H1 (cell line): ENCODE data around the gene LMAN1. TPM values are rescaled to one million over a fixed set of nuclear protein-coding genes. Genes with fewer than 3 reads are reported as not detected.

Source experiments
- CTCF ChIA-PET: fragments of 300-600 bp; sonication (Branson Sonifier 250); formaldehyde crosslinking; loops from one replicate; lab custom pipeline; 2021; ENCODE audit not compliant: partially characterized antibody; lab: Charles Lee
- POLR2A ChIA-PET: fragments of 300-600 bp; sonication (Branson Sonifier 250); formaldehyde crosslinking; loops from one replicate; lab custom pipeline; 2021; ENCODE audit warnings: inconsistent platforms; ENCODE audit not compliant: partially characterized antibody; lab: Charles Lee
- DNase-seq, 2 experiments: peaks; one replicate each; pipeline versions ENCODE4 v3.0.0 to v3.0.0-alpha.2; 2010 to 2022; ENCODE audit warnings: low spot score in 2 of 2, low read depth in 1 of 2, mixed read lengths in 1 of 2
- FAIRE-seq: peaks from 2 replicates; lab custom pipeline; 2011; peaks lifted over from hg19 to GRCh38; lab: Jason Lieb, UNC
- H2AFZ ChIP-seq: 2 replicates; pipeline ENCODE4 v1.8.1; 2012; ENCODE audit warnings: low read length, inconsistent platforms
- H2AK5ac ChIP-seq: 2 replicates; pipeline ENCODE4 v1.6.1; 2013; ENCODE audit warnings: low read depth, low read length
- H2BK120ac ChIP-seq: replicated peaks from 2 replicates; pipeline ENCODE3; 2013; ENCODE audit warnings: low read depth, low read length, inconsistent platforms
- H2BK12ac ChIP-seq: 2 replicates; pipeline ENCODE4 v1.6.1; 2013; ENCODE audit warnings: low read depth, low read length
- H2BK15ac ChIP-seq: 2 replicates; pipeline ENCODE4 v1.6.1; 2013; ENCODE audit warnings: low read length
- H2BK20ac ChIP-seq: 2 replicates; pipeline ENCODE4 v1.6.1; 2013; ENCODE audit warnings: low read length
- H2BK5ac ChIP-seq: 2 replicates; pipeline ENCODE4 v1.6.1; 2013; ENCODE audit warnings: low read depth, low read length
- H3K14ac ChIP-seq: 2 replicates; pipeline ENCODE4 v1.6.1; 2013; ENCODE audit warnings: inconsistent platforms; ENCODE audit not compliant: insufficient read length
- H3K18ac ChIP-seq: 2 replicates; pipeline ENCODE4 v1.6.1; 2013; ENCODE audit warnings: low read length; ENCODE audit errors: extremely low read depth
- H3K23ac ChIP-seq: 2 replicates; pipeline ENCODE4 v1.6.1; 2013; ENCODE audit warnings: inconsistent platforms; ENCODE audit not compliant: insufficient read length
- H3K23me2 ChIP-seq: 2 replicates; pipeline ENCODE4 v1.6.1; 2013; ENCODE audit warnings: low read depth, low read length
- H3K27ac ChIP-seq: 2 replicates; pipeline ENCODE4 v1.6.1; 2011; ENCODE audit warnings: low read depth, low read length, inconsistent platforms
- H3K27me3 ChIP-seq, 4 experiments: replicated peaks in 1 of 4; 1 replicate in 1 of 4; 2 replicates in 3 of 4; pipeline versions ENCODE4 v1.6.1 to v1.8.1; 2011 to 2013; ENCODE audit warnings: low read length in 3 of 4, mild to moderate bottlenecking in 3 of 4, inconsistent platforms in 2 of 4, mixed read lengths in 2 of 4, moderate library complexity in 1 of 4; ENCODE audit not compliant: control insufficient read depth in 3 of 4, insufficient read depth in 3 of 4; ENCODE audit errors: extremely low read depth in 1 of 4
- H3K36me3 ChIP-seq, 4 experiments: 2 replicates each; pipeline versions ENCODE4 v1.6.1 to v1.8.1; 2011 to 2013; ENCODE audit warnings: mild to moderate bottlenecking in 4 of 4, low read length in 3 of 4, moderate library complexity in 2 of 4, control low read depth in 1 of 4, inconsistent platforms in 1 of 4; ENCODE audit not compliant: insufficient read depth in 4 of 4, control insufficient read depth in 2 of 4
- H3K4ac ChIP-seq: replicated peaks from 2 replicates; pipeline ENCODE3; 2013; ENCODE audit warnings: low read length, low read depth, mixed read lengths, inconsistent platforms; ENCODE audit not compliant: insufficient read length
- H3K4me1 ChIP-seq, 4 experiments: replicated peaks in 1 of 4; 1 replicate in 1 of 4; 2 replicates in 3 of 4; pipeline versions ENCODE4 v1.6.1 to v1.8.1; 2011 to 2013; ENCODE audit warnings: low read length in 3 of 4, inconsistent platforms in 2 of 4, mixed read lengths in 1 of 4; ENCODE audit not compliant: insufficient read depth in 4 of 4, control insufficient read depth in 3 of 4
- H3K4me2 ChIP-seq, 2 experiments: 2 replicates each; pipeline versions ENCODE4 v1.6.1 to v1.8.1; 2011 to 2013; ENCODE audit warnings: low read depth in 2 of 2, low read length in 2 of 2, control low read depth in 1 of 2, inconsistent platforms in 1 of 2, mild to moderate bottlenecking in 1 of 2; ENCODE audit not compliant: insufficient read depth in 1 of 2
- H3K4me3 ChIP-seq, 4 experiments: fragments of 200-600, 300-600 bp in 1 of 4; sonication (generic), shearing (Covaris generic), sonication (Bioruptor Twin) in 1 of 4; 2 replicates each; pipeline versions ENCODE4 v1.5.1 to v1.8.1; 2011 to 2016; ENCODE audit warnings: low read length in 4 of 4, low read depth in 3 of 4, control low read depth in 2 of 4, inconsistent platforms in 2 of 4, mild to moderate bottlenecking in 2 of 4, mixed read lengths in 1 of 4, moderate library complexity in 1 of 4; ENCODE audit not compliant: insufficient read depth in 2 of 4; ENCODE audit errors: extremely low read depth in 1 of 4
- H3K56ac ChIP-seq: replicated peaks from 2 replicates; pipeline ENCODE3; 2013; ENCODE audit warnings: low read depth, mild to moderate bottlenecking, mixed read lengths, low read length, inconsistent platforms; ENCODE audit not compliant: insufficient read length
- H3K79me1 ChIP-seq: 2 replicates; pipeline ENCODE4 v1.6.1; 2013; ENCODE audit warnings: low read depth, low read length, control low read depth
- H3K79me2 ChIP-seq, 2 experiments: 2 replicates each; pipeline versions ENCODE4 v1.6.1 to v1.8.1; 2012 to 2013; ENCODE audit warnings: low read length in 2 of 2, mild to moderate bottlenecking in 2 of 2, inconsistent platforms in 1 of 2; ENCODE audit not compliant: insufficient read depth in 2 of 2, control insufficient read depth in 1 of 2
- H3K9ac ChIP-seq, 4 experiments: replicated peaks in 1 of 4; 1 replicate in 1 of 4; 2 replicates in 3 of 4; pipeline versions ENCODE4 v1.6.1 to v1.8.1; 2011 to 2013; ENCODE audit warnings: low read depth in 3 of 4, low read length in 3 of 4, control low read depth in 2 of 4, mild to moderate bottlenecking in 2 of 4, moderate library complexity in 2 of 4, inconsistent platforms in 1 of 4; ENCODE audit errors: extremely low read depth in 1 of 4
- H3K9me3 ChIP-seq, 2 experiments: 2 replicates each; pipeline versions ENCODE4 v1.6.1 to v1.8.1; 2012 to 2013; ENCODE audit warnings: mild to moderate bottlenecking in 2 of 2, moderate library complexity in 2 of 2, control low read depth in 1 of 2, inconsistent platforms in 1 of 2, low read depth in 1 of 2, low read length in 1 of 2, mixed read lengths in 1 of 2; ENCODE audit not compliant: insufficient read depth in 2 of 2
- H4K20me1 ChIP-seq, 2 experiments: replicated peaks in 1 of 2; 2 replicates each; pipeline versions ENCODE3 to v1.8.1; 2011 to 2013; ENCODE audit warnings: inconsistent platforms in 2 of 2, low read length in 2 of 2, mild to moderate bottlenecking in 1 of 2; ENCODE audit not compliant: insufficient read depth in 2 of 2, control insufficient read depth in 1 of 2
- H4K5ac ChIP-seq: 2 replicates; pipeline ENCODE4 v1.6.1; 2013; ENCODE audit warnings: low read length, low read depth, mixed read lengths, inconsistent platforms; ENCODE audit not compliant: insufficient read length
- H4K8ac ChIP-seq: 2 replicates; pipeline ENCODE4 v1.8.0; 2013; ENCODE audit warnings: mild to moderate bottlenecking, moderate library complexity, low read length, inconsistent platforms; ENCODE audit not compliant: insufficient read depth; ENCODE audit errors: extremely low read depth
- H4K91ac ChIP-seq: replicated peaks from 2 replicates; pipeline ENCODE3; 2013; ENCODE audit warnings: low read length, mixed read lengths, inconsistent platforms; ENCODE audit not compliant: insufficient read length
- BCL11A ChIP-seq, 2 experiments: IDR thresholded peaks; one replicate each; pipeline ENCODE4 v1.6.1; 2011; ENCODE audit warnings: low read depth in 2 of 2, low read length in 2 of 2, mild to moderate bottlenecking in 2 of 2
- EZH2 ChIP-seq: fragments of 200-600 bp; sonication (generic); IDR thresholded peaks from 2 replicates; pipeline ENCODE4 v1.7.1; 2012; ENCODE audit warnings: low read depth, mild to moderate bottlenecking, moderate library complexity, low read length, inconsistent platforms; ENCODE audit not compliant: severe bottlenecking
- KDM5A ChIP-seq: fragments of 200-600 bp; IDR thresholded peaks from 2 replicates; pipeline ENCODE4 v1.7.1; 2012; ENCODE audit warnings: mild to moderate bottlenecking, low read length, inconsistent platforms, mixed read lengths
- TAF1 ChIP-seq: IDR thresholded peaks from 2 replicates; pipeline ENCODE4 v1.6.1; 2011; ENCODE audit warnings: mild to moderate bottlenecking, low read depth, low read length
- WGBS, 2 experiments: shearing (Covaris generic) in 1 of 2; methylation state at CpG; one replicate each; pipeline versions ENCODE4 v1.1.6 to v1.1.7; 2013 to 2015; ENCODE audit warnings: low lambda C conversion rate in 2 of 2, mixed read lengths in 2 of 2, inconsistent platforms in 1 of 2, low coverage in 1 of 2, missing lambda C conversion rate in 1 of 2; ENCODE audit not compliant: insufficient replicate concordance in 2 of 2, insufficient coverage in 1 of 2, insufficient read length in 1 of 2; ENCODE audit errors: extremely low coverage in 1 of 2, missing lambda C conversion rate in 1 of 2; 5-methylcytosine and 5-hydroxymethylcytosine counted together
- polyA plus RNA-seq, 7 experiments: library from polyadenylated mRNA; depleted of rRNA in 3 of 7; stranded (reverse) in 5 of 7; unstranded in 2 of 7; fragments of >200 nt in 5 of 7; fragments of 200-250 nt in 2 of 7; gene quantifications; 1 replicate in 5 of 7; 2 replicates in 1 of 7; 4 replicates in 1 of 7; pipeline versions ENCODE4 v1.2.1 to v1.2.3, GENCODE V29; 2011 to 2013; ENCODE audit warnings: missing spikeins in 2 of 7, mixed read lengths in 2 of 7
- total RNA-seq: library from RNA; stranded (reverse); fragmentation: NEBNext Ultra II Directional; extraction: Animal tissue kit (Norgen Biotek cat#: 25700); gene quantifications from 2 replicates; pipeline ENCODE4 v1.2.1, GENCODE V29; 2021

Gene LMAN1
- total and polyA plus RNA-seq, 2 of the 8 experiments (the other 6 are each of a cell fraction or from before 2014, with no cell fraction given): 20.3 to 73.6 TPM

DNA sequence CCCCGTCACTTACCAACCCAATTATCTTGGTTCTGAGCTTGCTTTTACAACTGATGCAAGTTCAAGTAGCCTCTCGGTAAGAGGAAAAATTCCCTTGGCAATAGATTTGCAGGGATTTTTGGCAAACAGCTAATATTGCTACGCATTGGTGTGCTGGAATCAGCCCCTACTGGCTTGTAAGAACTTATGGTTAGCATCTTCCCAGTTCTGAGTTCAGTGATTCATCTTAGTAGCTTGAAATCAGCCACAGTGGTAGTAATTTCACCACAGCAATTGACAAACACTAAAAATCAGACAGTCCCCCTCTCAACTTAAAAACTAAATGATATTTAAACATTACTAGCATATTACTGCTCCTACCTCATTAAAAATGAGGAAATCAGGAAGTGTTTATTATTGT lies 79.9 kb downstream of the LMAN1 start:
- Histone ChIP-seq H3K18ac (no peak overlapping the region), H2BK5ac (no peak overlapping the region), H2BK15ac (no peak overlapping the region)
- TF ChIP-seq KDM5A (no peak), TAF1 (no peak), BCL11A (IDR thresholded peaks at IDR 0.05; ENCODE audit: low read depth in 2 of 2, low read length in 2 of 2) (no peak), EZH2 (no peak)
- TF ChIP-seq, all 59 proteins: peak for 0
- H2BK12ac ChIP-seq: no peak overlapping the region
- no peaks in the 10 kb centered on the region for H3K9me3 ChIP-seq
- no peaks in the 10 kb centered on the region for H3K79me2 ChIP-seq
- H4K91ac ChIP-seq: no peak overlapping the region
- H3K36me3 ChIP-seq: no peaks in the 10 kb centered on the region; a peak in 1 of 8 replicates
- DNase-seq (no peak), FAIRE-seq (no peak)
- H2AFZ ChIP-seq: no peak overlapping the region
- peaks cover 0 to 2% of the 10 kb centered on the region in 2 experiments for H4K20me1 ChIP-seq
- no peak overlapping the region for H3K56ac ChIP-seq
- no peak overlapping the region for H3K4me3 ChIP-seq
- H3K4me2 ChIP-seq: no peak overlapping the region
- ChIA-PET CTCF (interaction anchor here (1.0 to 2.9 kb wide), 6 partner anchors 7 to 123 kb away, joined by 3 to 14 read pairs (median 4); no protein-coding TSS in a partner anchor), POLR2A (no interaction called here)
- no peak overlapping the region for H3K27ac ChIP-seq
- peaks cover 1 to 18% (median 8%) of the 10 kb centered on the region in 4 experiments; a peak in 6 of 7 replicates for H3K4me1 ChIP-seq
- H4K5ac ChIP-seq: no peak overlapping the region
- H2BK20ac ChIP-seq: no peak overlapping the region
- H3K4ac ChIP-seq: no peak overlapping the region
- no peak overlapping the region for H3K23ac ChIP-seq
- no peaks in the 10 kb centered on the region for H3K79me1 ChIP-seq
- 0 out of 2 replicates have a peak, but pooled peaks cover 2% of the 10 kb centered on the region for H3K23me2 ChIP-seq
- no peak overlapping the region for H3K9ac ChIP-seq
- H3K27me3 ChIP-seq: peaks cover 18 to 48% (median 35%) of the 10 kb centered on the region in 4 experiments
- H4K8ac ChIP-seq: no peak overlapping the region
- WGBS, 2 experiments: 54% methylated on average over 3 of the region's 3 CpGs; no CpG with 5 or more reads in 1 of the 2 experiments
- no peak overlapping the region for H2BK120ac ChIP-seq
- H2AK5ac ChIP-seq: no peak overlapping the region
- H3K14ac ChIP-seq: no peak overlapping the region
